WTC11 (cell line): ENCODE results near the gene PYCR2. TPM values are rescaled to one million over a fixed set of nuclear protein-coding genes. Genes with fewer than 3 reads are reported as not detected.
"Not testable (repeated sequence)": the region's sequence is repeated elsewhere in the genome, so short reads cannot be mapped to it uniquely, and the experiment has no call there.

Source experiments
- ATAC-seq: fragments of 200-7000 bp; cut with Tn5 transposase; 2 replicates; pipeline ENCODE4 v1.10.0; 2021; ENCODE audit warnings: mild to moderate bottlenecking, moderate library complexity
- CTCF ChIA-PET: fragments of 300-600 bp; sonication (Branson Sonifier 250); formaldehyde crosslinking; loops from one replicate; lab custom pipeline; 2021; ENCODE audit warnings: antibody characterized with exemption; lab: Charles Lee
- POLR2A ChIA-PET: fragments of 350-600 bp; sonication (Branson Sonifier 250); formaldehyde crosslinking; loops from one replicate; lab custom pipeline; 2021; ENCODE audit warnings: antibody characterized with exemption; lab: Charles Lee
- DNase-seq: peaks from one replicate; pipeline ENCODE4 v3.0.0; 2021; ENCODE audit warnings: low spot score
- H3K27ac Mint-ChIP-seq: 2 replicates; pipeline ENCODE4 v1.8.0; 2021; ENCODE audit warnings: mixed read lengths
- H3K27me3 Mint-ChIP-seq: 2 replicates; pipeline ENCODE4 v1.8.0; 2021; ENCODE audit warnings: low read depth, mild to moderate bottlenecking, moderate library complexity, mixed read lengths
- H3K36me3 Mint-ChIP-seq: 2 replicates; pipeline ENCODE4 v1.8.0; 2021; ENCODE audit warnings: mixed read lengths
- H3K4me1 Mint-ChIP-seq: 2 replicates; pipeline ENCODE4 v1.8.0; 2022; ENCODE audit warnings: mixed read lengths
- H3K4me3 Mint-ChIP-seq: 2 replicates; pipeline ENCODE4 v1.8.0; 2021; ENCODE audit warnings: mild to moderate bottlenecking, moderate library complexity, mixed read lengths
- H3K9me3 Mint-ChIP-seq: 2 replicates; pipeline ENCODE4 v1.8.0; 2021; ENCODE audit warnings: mixed read lengths
- ATF3 ChIP-seq: sonication (generic); formaldehyde crosslinking; conservative IDR thresholded peaks from 2 replicates; pipeline ENCODE4 v1.8.1; 2022; ENCODE audit warnings: mild to moderate bottlenecking, missing genetic modification reagents
- EMX1 ChIP-seq: fragments of 250-450 bp; sonication (Bioruptor Pico); IDR thresholded peaks from 2 replicates; pipeline ENCODE4 v1.8.0; 2021; ENCODE audit warnings: mild to moderate bottlenecking
- GRHL2 ChIP-seq: fragments of 250-450 bp; sonication (Bioruptor Pico); IDR thresholded peaks from 2 replicates; pipeline ENCODE4 v1.8.0; 2022; ENCODE audit warnings: mild to moderate bottlenecking, moderate library complexity; ENCODE audit not compliant: insufficient replicate concordance, severe bottlenecking
- JUN ChIP-seq: sonication (generic); formaldehyde crosslinking; IDR thresholded peaks from 2 replicates; pipeline ENCODE4 v1.8.0; 2023; ENCODE audit warnings: mild to moderate bottlenecking, missing genetic modification reagents
- MAX ChIP-seq: sonication (generic); formaldehyde crosslinking; IDR thresholded peaks from 2 replicates; pipeline ENCODE4 v1.8.0; 2022; ENCODE audit warnings: mild to moderate bottlenecking, missing genetic modification reagents
- NFE2L1 ChIP-seq: sonication (generic); formaldehyde crosslinking; IDR thresholded peaks from 2 replicates; pipeline ENCODE4 v1.8.1; 2023; ENCODE audit warnings: missing genetic modification reagents
- NR1H2 ChIP-seq: sonication (generic); formaldehyde crosslinking; IDR thresholded peaks from 2 replicates; pipeline ENCODE4 v1.9.0; 2021; ENCODE audit warnings: mild to moderate bottlenecking, moderate library complexity, missing genetic modification reagents
- PRDM15 ChIP-seq: sonication (generic); formaldehyde crosslinking; IDR thresholded peaks from 2 replicates; pipeline ENCODE4 v1.8.0; 2022; ENCODE audit warnings: missing genetic modification reagents
- TEAD1 ChIP-seq: sonication (generic); formaldehyde crosslinking; IDR thresholded peaks from 2 replicates; pipeline ENCODE4 v1.8.0; 2022; ENCODE audit warnings: mild to moderate bottlenecking, missing genetic modification reagents
- TEAD4 ChIP-seq: sonication (generic); formaldehyde crosslinking; IDR thresholded peaks from 2 replicates; pipeline ENCODE4 v1.8.0; 2022; ENCODE audit warnings: mild to moderate bottlenecking, missing genetic modification reagents
- ZBTB21 ChIP-seq: sonication (generic); formaldehyde crosslinking; IDR thresholded peaks from 2 replicates; pipeline ENCODE4 v1.8.1; 2023; ENCODE audit warnings: mild to moderate bottlenecking, missing genetic modification reagents, borderline replicate concordance
- ZNF317 ChIP-seq: sonication (generic); formaldehyde crosslinking; IDR thresholded peaks from 2 replicates; pipeline ENCODE4 v1.8.1; 2023; ENCODE audit warnings: low read depth, mild to moderate bottlenecking, moderate library complexity, missing genetic modification reagents, borderline replicate concordance
- ZNF532 ChIP-seq: fragments of 250-450 bp; sonication (Bioruptor Pico); IDR thresholded peaks from 2 replicates; pipeline ENCODE4 v1.9.0; 2021; ENCODE audit warnings: mild to moderate bottlenecking, borderline replicate concordance
- total RNA-seq: library from RNA; stranded (reverse); gene quantifications from 3 replicates; pipeline ENCODE4 v1.2.3, GENCODE V29; 2021

The PYCR2 gene
- total RNA-seq, 1 experiment from 2014 or later: 86.0 TPM

GRCh38 chr1:225937048-225937968, 13.3 kb upstream of the PYCR2 start (continued):
- TF ChIP-seq PRDM15 (no peak), NR1H2 (CRISPR knock-in tag) (no peak), ZNF317 (no peak), ATF3 (CRISPR knock-in tag) (no peak)
- TF ChIP-seq, all 79 proteins: peak for 0

GRCh38 chr1:225936523-225936922, 12.5 kb upstream of the PYCR2 start:
- Mint-ChIP-seq H3K27ac (no peak overlapping the region), H3K27me3 (peaks cover 11% of the 10 kb centered on the region), H3K4me3 (no peak overlapping the region), H3K36me3 (no peaks in the 10 kb centered on the region), H3K9me3 (no peaks in the 10 kb centered on the region), H3K4me1 (peaks cover 15% of the 10 kb centered on the region)
- CTCF ChIA-PET: interaction anchor here (1.0 to 1.5 kb wide), 3 partner anchors 25 to 98 kb away, joined by 3 to 5 read pairs (median 3); no protein-coding TSS in a partner anchor
- POLR2A ChIA-PET: no interaction called here
- no peak for TF ChIP-seq NFE2L1 (CRISPR knock-in tag)
- no peak for TF ChIP-seq MAX
- TF ChIP-seq TEAD1 (CRISPR knock-in tag): no peak
- TF ChIP-seq NR1H2 (CRISPR knock-in tag): no peak
- TF ChIP-seq ZBTB21: no peak
- TF ChIP-seq JUN: no peak
- DNase-seq (no peak), ATAC-seq (no peak)

- peaks cover 13% of the 10 kb centered on the region for H3K4me1 Mint-ChIP-seq
- CTCF ChIA-PET: interaction anchor here (1.0 to 1.5 kb wide), 3 partner anchors 25 to 97 kb away, joined by 3 to 5 read pairs (median 3); no protein-coding TSS in a partner anchor
- POLR2A ChIA-PET, H3K36me3 Mint-ChIP-seq, DNase-seq, H3K27me3 Mint-ChIP-seq, H3K9me3 Mint-ChIP-seq, H3K27ac Mint-ChIP-seq, ATAC-seq, H3K4me3 Mint-ChIP-seq: not testable (repeated sequence)
Observed at GRCh38 chr1:225936086-225936485, 12.0 kb upstream of the PYCR2 start.

GRCh38 chr1:225934711-225935110, 10.7 kb upstream of the PYCR2 start:
- H3K27ac Mint-ChIP-seq: no peak overlapping the region
- POLR2A ChIA-PET: no interaction called here
- ATAC-seq (no peak), DNase-seq (no peak)
- no peaks in the 10 kb centered on the region for H3K27me3 Mint-ChIP-seq
- CTCF ChIA-PET: interaction anchor here (1.5 kb wide), 1 partner anchor 11 kb away, joined by 3 read pairs; no protein-coding TSS in a partner anchor
- H3K4me1 Mint-ChIP-seq: peaks cover 4% of the 10 kb centered on the region
- H3K9me3 Mint-ChIP-seq: no peaks in the 10 kb centered on the region
- no peaks in the 10 kb centered on the region for H3K36me3 Mint-ChIP-seq
- H3K4me3 Mint-ChIP-seq: no peak overlapping the region
- TF ChIP-seq ZNF532 (no peak), GRHL2 (CRISPR knock-in tag) (no peak), TEAD4 (no peak), EMX1 (CRISPR knock-in tag) (no peak)
